Left colon (tissue), 2 donors: ENCODE data around the gene BHLHE23. TPM values are rescaled to one million over a fixed set of nuclear protein-coding genes. Genes with fewer than 3 reads are reported as not detected.

Source experiments
- ATAC-seq: fragments of 200-7000 bp; cut with Tn5 transposase; one replicate; pipeline ENCODE4 v1.9.1; 2020; ENCODE audit warnings: mild to moderate bottlenecking, moderate library complexity
- DNase-seq, 2 donors: peaks; one replicate each; pipeline ENCODE4 v3.0.0-alpha.2; 2020
- intact Hi-C, 2 donors: fragments of 100-400 bp; cut with DNase I in 1 of 2; cut with micrococcal nuclease in 1 of 2; formaldehyde crosslinking; loops; one replicate each; pipeline versions ENCODE4 v1.11.2 to v1.14.0; 2022; cut with DNase I, micrococcal nuclease
- total RNA-seq, 2 donors: library from RNA; stranded (reverse); fragmentation: NEBNext Ultra II Directional; extraction: Animal tissue kit (Norgen Biotek cat#: 25700); gene quantifications; one replicate each; pipeline ENCODE4 v1.2.1, GENCODE V29; 2021
- donor health status: DM: no; HTN: no; CAD: no.
- donor health status: DM: yes; HTN: yes; CAD: no.

Gene BHLHE23
- total RNA-seq, 2 donors from 2014 or later = not detected

GRCh38 chr20:63029358-63030121, 22.8 kb upstream of the BHLHE23 start:
- no peak for ATAC-seq
- intact Hi-C loops = no loop called here
- DNase-seq = no peak

GRCh38 chr20:63028461-63028921, 21.7 kb upstream of the BHLHE23 start:
- ATAC-seq (no peak), DNase-seq (no peak)
- intact Hi-C loops = no loop called here

GRCh38 chr20:63027922-63028389, 21.2 kb upstream of the BHLHE23 start:
- DNase-seq = no peak
- no peak for ATAC-seq
- intact Hi-C loops = no loop called here

GRCh38 chr20:63027221-63027921, 20.6 kb upstream of the BHLHE23 start:
- ATAC-seq (no peak), DNase-seq (no peak)
- intact Hi-C loops = no loop called here

- intact Hi-C loops = no loop called here
- no peak for ATAC-seq
- DNase-seq = no peak
Observed at GRCh38 chr20:63026582-63027165, 19.9 kb upstream of the BHLHE23 start.

GRCh38 chr20:63025534-63026331, 19.0 kb upstream of the BHLHE23 start:
- no peak for DNase-seq
- intact Hi-C loops = no loop called here
- ATAC-seq = peak; percentile 43

GRCh38 chr20:63024573-63025392, 18.0 kb upstream of the BHLHE23 start:
- DNase-seq (no peak), ATAC-seq (no peak)
- intact Hi-C loops = no loop called here

- intact Hi-C loops = no loop called here
- DNase-seq (no peak), ATAC-seq (no peak)
Observed at GRCh38 chr20:63023936-63024571, 17.3 kb upstream of the BHLHE23 start.

GRCh38 chr20:63023071-63023935, 16.5 kb upstream of the BHLHE23 start:
- intact Hi-C loops = no loop called here
- no peak for DNase-seq

GRCh38 chr20:63022501-63022900, 15.7 kb upstream of the BHLHE23 start:
- DNase-seq (no peak), ATAC-seq (no peak)
- intact Hi-C loops = no loop called here

More at GRCh38 chr20:63023071-63023935, 16.5 kb upstream of the BHLHE23 start:
- no peak for ATAC-seq

GRCh38 chr20:63021356-63022321, 14.9 kb upstream of the BHLHE23 start:
- intact Hi-C loops = no loop called here
- DNase-seq = no peak
- no peak for ATAC-seq

- intact Hi-C loops = no loop called here
- no peak for ATAC-seq
- no peak for DNase-seq
Observed at GRCh38 chr20:63020681-63021080, 13.9 kb upstream of the BHLHE23 start.

- intact Hi-C loops = no loop called here
- DNase-seq = no peak
- no peak for ATAC-seq
Observed at GRCh38 chr20:63017826-63018411, 11.2 kb upstream of the BHLHE23 start.

- no peak for DNase-seq
- no peak for ATAC-seq
- intact Hi-C loops = no loop called here
Observed at GRCh38 chr20:63017076-63017825, 10.5 kb upstream of the BHLHE23 start.
